Brain microvascular endothelial cell (primary cell): ENCODE data around the gene ESRRA.

Experiments
- DNase-seq: peaks from one replicate; pipeline ENCODE4 v3.0.0-alpha.2; 2020
- H3K27ac ChIP-seq: fragments of 250-450 bp; sonication (Bioruptor Pico); 2 replicates; pipeline ENCODE4 v1.5.1; 2020; ENCODE audit warnings: mild to moderate bottlenecking, moderate library complexity
- H3K27me3 ChIP-seq: fragments of 250-450 bp; sonication (Bioruptor Pico); replicated peaks from 2 replicates; pipeline ENCODE4 v1.5.1; 2020; ENCODE audit warnings: mild to moderate bottlenecking
- H3K36me3 ChIP-seq: fragments of 250-450 bp; sonication (Bioruptor Pico); replicated peaks from 2 replicates; pipeline ENCODE4 v1.5.1; 2020; ENCODE audit warnings: mild to moderate bottlenecking
- H3K4me3 ChIP-seq: 2 replicates; pipeline ENCODE4 v1.5.1; 2011; ENCODE audit warnings: low read depth, mild to moderate bottlenecking, control low read depth, low read length, moderate library complexity
- CTCF ChIP-seq: IDR thresholded peaks from 2 replicates; pipeline ENCODE4 v1.5.1; 2011; ENCODE audit warnings: low read depth, mild to moderate bottlenecking, moderate library complexity, low read length, control low read depth, inconsistent platforms; ENCODE audit errors: missing control alignments
- in situ Hi-C: cut with HindIII; loops from 2 replicates; pipeline ENCODE4 v1.10.0; 2017; ENCODE audit warnings: low sequenced_read_pairs, low pct_ligation_motif_present

ESRRA gene

GRCh38 chr11:64331569-64332371, 26.4 kb downstream of the ESRRA start:
- Histone ChIP-seq H3K36me3 (no peaks in the 10 kb centered on the region), H3K27ac (no peak overlapping the region), H3K4me3 (no peak overlapping the region), H3K27me3 (no peaks in the 10 kb centered on the region)
- DNase-seq: peak; percentile 84
- in situ Hi-C loops: no loop called here
- peak; percentile 84 for TF ChIP-seq CTCF

DNA sequence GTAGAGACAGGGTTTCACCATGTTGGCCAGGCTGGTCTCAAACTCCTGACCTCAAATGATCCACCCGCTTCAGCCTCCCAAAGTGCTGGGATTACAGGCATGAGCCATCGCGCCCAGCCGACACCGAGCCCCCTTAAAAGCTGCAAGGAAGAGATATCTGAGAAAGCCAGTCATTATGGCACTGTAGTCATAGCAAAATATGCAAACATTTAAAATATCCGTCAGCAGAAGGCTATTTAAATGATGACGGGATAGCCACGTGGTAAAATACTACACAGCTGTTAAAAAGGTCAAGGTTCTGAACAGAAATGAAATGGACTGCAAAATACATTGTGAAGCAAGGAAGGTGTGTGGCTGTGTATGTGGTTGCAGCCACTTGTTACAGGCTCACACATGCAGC, 28.2 kb downstream of the ESRRA start:
- no peaks in the 10 kb centered on the region for H3K36me3 ChIP-seq
- H3K27me3 ChIP-seq: no peaks in the 10 kb centered on the region
- no peak for DNase-seq
- no peak overlapping the region for H3K27ac ChIP-seq
- TF ChIP-seq CTCF: no peak
- H3K4me3 ChIP-seq: no peak overlapping the region
- in situ Hi-C loops: no loop called here

DNA sequence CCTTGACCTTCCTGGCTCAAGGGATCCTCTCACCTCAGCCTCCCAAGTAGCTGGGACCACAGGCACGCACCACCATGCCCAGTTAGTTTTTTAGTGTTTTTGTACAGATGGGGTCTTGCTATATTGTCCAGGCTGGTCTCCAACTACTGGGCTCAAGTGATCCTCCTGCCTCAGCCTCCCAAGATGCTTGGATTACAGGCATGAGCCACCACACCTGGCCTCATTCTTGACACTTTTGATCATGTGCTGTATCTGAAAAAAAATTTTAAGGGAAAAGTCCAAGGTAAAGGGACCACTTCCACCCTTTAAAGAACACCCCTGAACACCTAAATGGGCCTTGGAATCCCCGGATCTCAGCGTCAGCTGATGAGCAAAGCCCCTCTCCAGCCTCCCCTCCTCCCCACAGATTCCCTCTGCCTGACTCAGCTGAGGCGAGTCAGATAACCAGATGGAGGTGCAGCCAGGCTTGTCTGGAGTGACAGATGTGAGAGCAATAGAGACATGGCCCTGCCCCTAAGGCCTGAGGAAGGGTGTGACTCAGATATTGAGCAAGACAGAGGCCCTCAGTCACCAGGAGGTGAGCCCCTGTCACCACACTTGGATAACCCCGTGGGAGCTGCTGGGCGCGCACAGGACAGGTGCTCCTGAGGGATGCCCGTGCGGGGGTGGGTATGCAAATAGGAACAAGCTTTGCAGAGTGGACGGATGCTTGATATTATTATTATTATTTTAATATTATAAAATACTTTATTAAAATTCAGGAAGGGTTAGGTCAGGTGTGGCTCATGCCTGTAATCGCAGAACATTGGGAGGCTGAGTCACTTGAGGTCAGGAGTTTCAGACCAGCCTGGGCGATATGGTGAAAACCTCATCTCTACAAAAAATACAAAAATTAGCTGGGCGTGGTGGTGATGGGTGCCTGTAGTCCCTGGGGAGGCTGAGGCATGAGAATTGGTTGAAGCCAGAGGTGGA, 29.7 kb downstream of the ESRRA start:
- H3K27ac ChIP-seq: no peak overlapping the region
- DNase-seq: peak; percentile 92

GRCh38 chr11:64337538-64338249, 32.4 kb downstream of the ESRRA start:
- Histone ChIP-seq H3K4me3 (no peak overlapping the region), H3K27ac (no peak overlapping the region), H3K36me3 (no peaks in the 10 kb centered on the region), H3K27me3 (no peaks in the 10 kb centered on the region)
- in situ Hi-C loops: no loop called here
- DNase-seq: no peak
- TF ChIP-seq CTCF: no peak

More for the DNA sequence above, 29.7 kb downstream of the ESRRA start:
- Histone ChIP-seq H3K4me3 (no peak overlapping the region), H3K27me3 (no peaks in the 10 kb centered on the region), H3K36me3 (no peaks in the 10 kb centered on the region)
- in situ Hi-C loops: no loop called here
- TF ChIP-seq CTCF: no peak

DNA sequence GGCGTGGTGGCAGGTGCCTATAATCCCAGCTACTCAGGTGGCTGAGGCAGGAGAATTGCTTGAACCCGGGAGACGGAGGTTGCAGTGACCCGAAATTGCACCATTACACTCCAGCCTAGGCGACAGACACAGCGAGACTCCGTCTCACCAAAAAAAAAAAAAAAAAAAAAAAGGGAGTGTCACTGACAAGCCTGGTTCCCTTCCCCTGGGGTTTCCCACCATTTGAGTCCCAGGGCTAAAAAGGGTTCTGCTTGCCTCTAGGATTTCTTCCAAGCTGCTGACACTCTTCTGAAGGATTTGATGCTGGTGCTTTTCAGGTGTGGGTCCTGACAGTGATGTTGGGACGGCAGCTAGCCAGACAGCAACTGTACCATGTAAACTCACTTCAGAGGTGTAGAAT, 33.4 kb downstream of the ESRRA start:
- no peak for TF ChIP-seq CTCF

More for the DNA sequence above, 33.4 kb downstream of the ESRRA start:
- DNase-seq: no peak
- Histone ChIP-seq H3K4me3 (no peak overlapping the region), H3K36me3 (no peaks in the 10 kb centered on the region), H3K27ac (no peak overlapping the region), H3K27me3 (no peaks in the 10 kb centered on the region)
- in situ Hi-C loops: no loop called here
